ENCODE results near the gene TNKS1BP1. TPM values are rescaled to one million over a fixed set of nuclear protein-coding genes. Genes with fewer than 3 reads are reported as not detected.

The TNKS1BP1 gene
- total RNA-seq, 1 donor from 2014 or later, result 189 TPM

GRCh38 chr11:57360991-57361390 lies 36.2 kb upstream of the TNKS1BP1 start:
- no peaks in the 10 kb centered on the region for H3K9me3 ChIP-seq

GRCh38 chr11:57359896-57360690 lies 35.3 kb upstream of the TNKS1BP1 start:
- DNase-seq (peak; percentile 11), ATAC-seq (no peak)
- Histone ChIP-seq H3K4me1 (peaks cover 12% of the 10 kb centered on the region), H3K4me3 (no peak overlapping the region), H3K9me3 (no peaks in the 10 kb centered on the region), H3K27ac (no peak overlapping the region), H3K36me3 (no peaks in the 10 kb centered on the region), H3K27me3 (no peaks in the 10 kb centered on the region)
- intact Hi-C loops (cut with DNase I), result no loop called here
- TF ChIP-seq CTCF (IDR thresholded peaks at IDR 0.05), result no peak

More at GRCh38 chr11:57360991-57361390, 36.2 kb upstream of the TNKS1BP1 start:
- Histone ChIP-seq H3K4me1 (peaks cover 12% of the 10 kb centered on the region), H3K27me3 (no peaks in the 10 kb centered on the region), H3K27ac (no peak overlapping the region), H3K36me3 (no peaks in the 10 kb centered on the region), H3K4me3 (no peak overlapping the region)
- ATAC-seq, result no peak
- DNase-seq, result no peak
- intact Hi-C loops (cut with DNase I), result no loop called here
- TF ChIP-seq CTCF (IDR thresholded peaks at IDR 0.05), result no peak

GRCh38 chr11:57359396-57359795 lies 34.6 kb upstream of the TNKS1BP1 start:
- Histone ChIP-seq H3K9me3 (no peaks in the 10 kb centered on the region), H3K4me1 (peaks cover 12% of the 10 kb centered on the region), H3K36me3 (no peaks in the 10 kb centered on the region), H3K27me3 (no peaks in the 10 kb centered on the region), H3K27ac (no peak overlapping the region), H3K4me3 (no peak overlapping the region)
- TF ChIP-seq CTCF (IDR thresholded peaks at IDR 0.05), result no peak
- ATAC-seq, result no peak
- DNase-seq, result no peak
- intact Hi-C loops (cut with DNase I), result no loop called here

- no peak overlapping the region for H3K27ac ChIP-seq
- DNase-seq (peak; percentile 42), ATAC-seq (no peak)
- no peak for TF ChIP-seq CTCF (IDR thresholded peaks at IDR 0.05)
- intact Hi-C loops (cut with DNase I), result no loop called here
- no peaks in the 10 kb centered on the region for H3K27me3 ChIP-seq
- H3K9me3 ChIP-seq, result no peaks in the 10 kb centered on the region
- no peaks in the 10 kb centered on the region for H3K36me3 ChIP-seq
- H3K4me3 ChIP-seq, result no peak overlapping the region
- H3K4me1 ChIP-seq, result peaks cover 12% of the 10 kb centered on the region
Measured at GRCh38 chr11:57358991-57359390, 34.2 kb upstream of the TNKS1BP1 start.

- DNase-seq (no peak), ATAC-seq (no peak)
- peaks cover 12% of the 10 kb centered on the region for H3K4me1 ChIP-seq
- H3K9me3 ChIP-seq, result no peaks in the 10 kb centered on the region
- no peak overlapping the region for H3K27ac ChIP-seq
- intact Hi-C loops (cut with DNase I), result no loop called here
- no peaks in the 10 kb centered on the region for H3K36me3 ChIP-seq
- H3K4me3 ChIP-seq, result no peak overlapping the region
- TF ChIP-seq CTCF (IDR thresholded peaks at IDR 0.05), result no peak
- H3K27me3 ChIP-seq, result no peaks in the 10 kb centered on the region
Measured at GRCh38 chr11:57358543-57358961, 33.8 kb upstream of the TNKS1BP1 start.

All from upper lobe of right lung (tissue), 1 donor.